Skeletal muscle tissue (tissue), 4 donors: ENCODE data around the gene ELL2. TPM values are rescaled to one million over a fixed set of nuclear protein-coding genes. Genes with fewer than 3 reads are reported as not detected.

ENCODE experiments used
- H3K27ac ChIP-seq: one replicate; pipeline ENCODE4 v1.7.0; 2013; ENCODE audit warnings: mild to moderate bottlenecking, low read depth, low read length, inconsistent platforms
- H3K27me3 ChIP-seq, 3 donors: one replicate each; pipeline ENCODE4 v1.7.0; 2013; ENCODE audit warnings: low read length in 3 of 3; ENCODE audit not compliant: control insufficient read depth in 3 of 3, insufficient read depth in 3 of 3
- H3K36me3 ChIP-seq, 3 donors: one replicate each; pipeline ENCODE4 v1.7.0; 2013; ENCODE audit warnings: low read length in 3 of 3; ENCODE audit not compliant: control insufficient read depth in 3 of 3, insufficient read depth in 3 of 3
- H3K4me1 ChIP-seq, 3 donors: one replicate each; pipeline ENCODE4 v1.7.0; 2013; ENCODE audit warnings: low read length in 3 of 3, mild to moderate bottlenecking in 3 of 3; ENCODE audit not compliant: control insufficient read depth in 3 of 3, insufficient read depth in 3 of 3
- H3K4me3 ChIP-seq, 3 donors: one replicate each; pipeline ENCODE4 v1.7.0; 2013; ENCODE audit warnings: low read length in 3 of 3
- H3K9ac ChIP-seq, 3 donors: one replicate each; pipeline ENCODE4 v1.7.0; 2013; ENCODE audit warnings: low read length in 3 of 3, mild to moderate bottlenecking in 3 of 3, moderate library complexity in 2 of 3, low read depth in 1 of 3
- H3K9me3 ChIP-seq, 3 donors: one replicate each; pipeline ENCODE4 v1.7.0; 2013; ENCODE audit warnings: low read length in 3 of 3; ENCODE audit not compliant: control insufficient read depth in 3 of 3
- total RNA-seq: library from RNA; depleted of rRNA; stranded (reverse); fragments of >200 nt; gene quantifications from one replicate; pipeline ENCODE4 v1.2.3, GENCODE V29; 2014
- donor health status: Osteomylitis.

ELL2 gene
- total RNA-seq, 1 donor from 2014 or later, result 5.7 TPM

GRCh38 chr5:95868136-95868535, 93.5 kb downstream of the ELL2 start:
- Histone ChIP-seq H3K27me3 (no peaks in the 10 kb centered on the region), H3K36me3 (no peaks in the 10 kb centered on the region), H3K9ac (no peak overlapping the region), H3K4me1 (peaks cover 0 to 13% (median 5%) of the 10 kb centered on the region in 3 donors), H3K27ac (no peak overlapping the region), H3K9me3 (no peaks in the 10 kb centered on the region), H3K4me3 (no peak overlapping the region)

- Histone ChIP-seq H3K4me1 (peaks cover 0 to 24% (median 11%) of the 10 kb centered on the region in 3 donors), H3K9ac (no peak overlapping the region), H3K27ac (no peak overlapping the region), H3K4me3 (no peak overlapping the region), H3K36me3 (no peaks in the 10 kb centered on the region), H3K27me3 (no peaks in the 10 kb centered on the region), H3K9me3 (no peaks in the 10 kb centered on the region)
These were observed 95.1 kb downstream of the ELL2 start for GRCh38 chr5:95866435-95867040.

GRCh38 chr5:95864944-95865504, 96.6 kb downstream of the ELL2 start:
- Histone ChIP-seq H3K27me3 (no peaks in the 10 kb centered on the region), H3K4me3 (no peak overlapping the region), H3K36me3 (no peaks in the 10 kb centered on the region), H3K4me1 (peaks cover 6 to 22% (median 14%) of the 10 kb centered on the region in 3 donors), H3K9ac (no peak overlapping the region), H3K9me3 (no peaks in the 10 kb centered on the region), H3K27ac (no peak overlapping the region)

- H3K36me3 ChIP-seq, result no peaks in the 10 kb centered on the region
- no peak overlapping the region for H3K9ac ChIP-seq
- no peaks in the 10 kb centered on the region for H3K27me3 ChIP-seq
- H3K27ac ChIP-seq, result no peak overlapping the region
- H3K9me3 ChIP-seq, result no peaks in the 10 kb centered on the region
- peaks cover 6 to 25% (median 16%) of the 10 kb centered on the region in 3 donors for H3K4me1 ChIP-seq
- H3K4me3 ChIP-seq, result no peak overlapping the region
These were observed 97.2 kb downstream of the ELL2 start for GRCh38 chr5:95864456-95864855.

- Histone ChIP-seq H3K9me3 (no peaks in the 10 kb centered on the region), H3K36me3 (no peaks in the 10 kb centered on the region), H3K4me3 (no peak overlapping the region), H3K9ac (no peak overlapping the region), H3K27ac (peak overlapping the region; percentile 48), H3K27me3 (no peaks in the 10 kb centered on the region), H3K4me1 (peaks cover 14 to 36% (median 25%) of the 10 kb centered on the region in 3 donors)
These were observed 98.3 kb downstream of the ELL2 start for GRCh38 chr5:95863383-95863757.

GRCh38 chr5:95862671-95863382, 98.8 kb downstream of the ELL2 start:
- Histone ChIP-seq H3K9me3 (no peaks in the 10 kb centered on the region), H3K4me3 (no peak overlapping the region), H3K36me3 (no peaks in the 10 kb centered on the region), H3K9ac (no peak overlapping the region), H3K27me3 (no peaks in the 10 kb centered on the region), H3K27ac (peak overlapping the region; percentile 48), H3K4me1 (peaks cover 14 to 41% (median 30%) of the 10 kb centered on the region in 3 donors)

- peak overlapping the region; percentile 62 for H3K27ac ChIP-seq
- H3K27me3 ChIP-seq, result no peaks in the 10 kb centered on the region
- H3K9me3 ChIP-seq, result no peaks in the 10 kb centered on the region
- peaks cover 21 to 49% (median 38%) of the 10 kb centered on the region in 3 donors for H3K4me1 ChIP-seq
- H3K4me3 ChIP-seq, result no peak overlapping the region
- no peaks in the 10 kb centered on the region for H3K36me3 ChIP-seq
- H3K9ac ChIP-seq, result no peak overlapping the region
These were observed 99.6 kb downstream of the ELL2 start for GRCh38 chr5:95861864-95862561.

GRCh38 chr5:95861221-95861863, 100.3 kb downstream of the ELL2 start:
- H3K36me3 ChIP-seq, result no peaks in the 10 kb centered on the region
- no peaks in the 10 kb centered on the region for H3K27me3 ChIP-seq
- H3K4me1 ChIP-seq, result peaks cover 24 to 56% (median 45%) of the 10 kb centered on the region in 3 donors
- peak overlapping the region in 1 of 3 donors; percentile 28 for H3K9ac ChIP-seq
- H3K27ac ChIP-seq, result peak overlapping the region; percentile 62
- H3K4me3 ChIP-seq, result peak overlapping the region in 2 of 3 donors; percentile 25 to 52
- H3K9me3 ChIP-seq, result no peaks in the 10 kb centered on the region

- Histone ChIP-seq H3K27ac (peak overlapping the region; percentile 62), H3K4me1 (peaks cover 24 to 60% (median 47%) of the 10 kb centered on the region in 3 donors), H3K27me3 (no peaks in the 10 kb centered on the region), H3K4me3 (no peak overlapping the region), H3K36me3 (no peaks in the 10 kb centered on the region), H3K9ac (no peak overlapping the region), H3K9me3 (no peaks in the 10 kb centered on the region)
These were observed 102.0 kb downstream of the ELL2 start for GRCh38 chr5:95859661-95860060.
